GM12878 (cell line): ENCODE data around the gene RHEB. TPM values are rescaled to one million over a fixed set of nuclear protein-coding genes. Genes with fewer than 3 reads are reported as not detected.

Experiments
- ATAC-seq: fragments of 200-7000 bp; cut with Tn5 transposase; 3 replicates; pipeline ENCODE4 v1.9.1; 2020; ENCODE audit warnings: mild to moderate bottlenecking, moderate library complexity
- BruUV-seq: library from RNA; stranded (reverse); fragments of 400-500 nt; replicated peaks from 2 replicates; lab custom pipeline; 2021; lab: Mats Ljungman, UMichigan
- CTCF ChIA-PET: fragments of 300-600 bp; sonication (Branson Sonifier 250); formaldehyde crosslinking; extraction: SDS; loops from one replicate; lab custom pipeline; 2021; ENCODE audit warnings: inconsistent platforms; lab: Yijun Ruan, JAX
- POLR2A ChIA-PET: fragments of 350-600 bp; formaldehyde crosslinking; extraction: SDS; loops from one replicate; lab custom pipeline; 2021; ENCODE audit warnings: inconsistent platforms; lab: Charles Lee
- RAD21 ChIA-PET: fragments of 300-600 bp; sonication (Branson Sonifier 250); formaldehyde crosslinking; loops from one replicate; lab custom pipeline; 2023; ENCODE audit warnings: antibody characterized with exemption; ENCODE audit not compliant: unreplicated experiment; lab: Charles Lee
- SMC1A ChIA-PET: fragments of 300-600 bp; sonication (Branson Sonifier 250); formaldehyde crosslinking; loops from one replicate; lab custom pipeline; 2023; ENCODE audit not compliant: unreplicated experiment, uncharacterized antibody; lab: Charles Lee
- DNase-seq: peaks from one replicate; pipeline ENCODE4 v3.0.0-alpha.2; 2011; ENCODE audit warnings: low read depth, low spot score
- FAIRE-seq: peaks from 3 replicates; lab custom pipeline; 2011; peaks lifted over from hg19 to GRCh38; lab: Jason Lieb, UNC
- H2AFZ ChIP-seq: 2 replicates; pipeline ENCODE4 v1.6.0; 2011; ENCODE audit warnings: low read depth, low read length, control low read depth; ENCODE audit not compliant: control insufficient read depth
- H3K27ac ChIP-seq: 2 replicates; pipeline ENCODE4 v1.5.1; 2011; ENCODE audit warnings: control low read depth; ENCODE audit not compliant: control insufficient read depth, insufficient read depth
- H3K27me3 ChIP-seq, 2 experiments: replicated peaks in 1 of 2; 2 replicates each; pipeline versions ENCODE4 v1.6.0 to v1.6.1; 2011; ENCODE audit warnings: low read length in 1 of 2; ENCODE audit not compliant: control insufficient read depth in 2 of 2, insufficient read depth in 2 of 2
- H3K36me3 ChIP-seq, 2 experiments: 2 replicates each; pipeline ENCODE4 v1.5.1; 2011; ENCODE audit warnings: low read length in 1 of 2; ENCODE audit not compliant: control insufficient read depth in 2 of 2, insufficient read depth in 2 of 2
- H3K4me1 ChIP-seq: 2 replicates; pipeline ENCODE4 v1.6.1; 2011; ENCODE audit warnings: mild to moderate bottlenecking, low read length, moderate library complexity, mixed read lengths; ENCODE audit not compliant: control insufficient read depth, insufficient read depth
- H3K4me2 ChIP-seq: 2 replicates; pipeline ENCODE4 v1.6.0; 2011; ENCODE audit warnings: control low read depth; ENCODE audit not compliant: control insufficient read depth, insufficient read depth
- H3K4me3 ChIP-seq: fragments of 200-600 bp; sonication (generic); 2 replicates; pipeline ENCODE4 v1.5.1; 2016
- H3K79me2 ChIP-seq: 2 replicates; pipeline ENCODE4 v1.6.0; 2011; ENCODE audit warnings: low read length; ENCODE audit not compliant: control insufficient read depth, insufficient read depth
- H3K9ac ChIP-seq: 2 replicates; pipeline ENCODE4 v1.8.0; 2011; ENCODE audit warnings: low read length, control low read depth, mixed read lengths; ENCODE audit not compliant: control insufficient read depth, insufficient read depth
- H3K9me3 ChIP-seq: replicated peaks from 3 replicates; pipeline ENCODE4 v1.5.1; 2011; ENCODE audit warnings: mild to moderate bottlenecking, low read length; ENCODE audit not compliant: control insufficient read depth, insufficient read depth
- H4K20me1 ChIP-seq: 2 replicates; pipeline ENCODE4 v1.6.0; 2011; ENCODE audit not compliant: control insufficient read depth, insufficient read depth
- CREB1 ChIP-seq: IDR thresholded peaks from 2 replicates; pipeline ENCODE4 v1.6.1; 2012; ENCODE audit warnings: low read depth, mild to moderate bottlenecking, inconsistent platforms
- EGR1 ChIP-seq, 2 experiments: IDR thresholded peaks; 1 replicate in 1 of 2; 2 replicates in 1 of 2; pipeline ENCODE4 v1.6.1; 2011 to 2012; ENCODE audit warnings: low read depth in 2 of 2, low read length in 2 of 2, borderline replicate concordance in 1 of 2, mild to moderate bottlenecking in 1 of 2, moderate library complexity in 1 of 2
- GATAD2B ChIP-seq: fragments of 450-650 bp; conservative IDR thresholded peaks from 2 replicates; pipeline ENCODE4 v1.6.1; 2017; ENCODE audit warnings: low read depth, mild to moderate bottlenecking, moderate library complexity
- HDAC2 ChIP-seq: fragments of 200-600 bp; sonication (generic); IDR thresholded peaks from 2 replicates; pipeline ENCODE4 v1.6.1; 2017
- HDAC6 ChIP-seq: fragments of 200-600 bp; sonication (generic); IDR thresholded peaks from one replicate; pipeline ENCODE4 v1.8.0; 2017; ENCODE audit warnings: antibody characterized with exemption; ENCODE audit not compliant: unreplicated experiment
- KLF5 ChIP-seq: fragments of 450-650 bp; IDR thresholded peaks from 2 replicates; pipeline ENCODE4 v1.6.1; 2014; ENCODE audit warnings: mild to moderate bottlenecking; ENCODE audit not compliant: partially characterized antibody
- MTA2 ChIP-seq: fragments of 450-650 bp; IDR thresholded peaks from 2 replicates; pipeline ENCODE4 v1.6.1; 2016; ENCODE audit warnings: low read depth, mild to moderate bottlenecking, moderate library complexity
- MYC ChIP-seq: IDR thresholded peaks from 2 replicates; pipeline ENCODE4 v1.6.1; 2011; ENCODE audit warnings: mild to moderate bottlenecking, low read length, moderate library complexity, inconsistent platforms; ENCODE audit not compliant: insufficient read depth, insufficient replicate concordance, insufficient read length, severe bottlenecking
- NFIC ChIP-seq: IDR thresholded peaks from 2 replicates; pipeline ENCODE4 v1.6.1; 2012; ENCODE audit warnings: low read depth, mild to moderate bottlenecking, inconsistent platforms, low read length, moderate library complexity
- NFXL1 ChIP-seq: fragments of 450-650 bp; IDR thresholded peaks from 2 replicates; pipeline ENCODE4 v1.6.1; 2017; ENCODE audit warnings: antibody characterized with exemption, mild to moderate bottlenecking, borderline replicate concordance
- NFYB ChIP-seq: IDR thresholded peaks from 2 replicates; pipeline ENCODE4 v1.6.1; 2011; ENCODE audit warnings: low read depth, mild to moderate bottlenecking, low read length, improper control_type of control experiment, moderate library complexity; ENCODE audit not compliant: insufficient read depth
- NR2C2 ChIP-seq: IDR thresholded peaks from 2 replicates; pipeline ENCODE4 v1.6.1; 2011; ENCODE audit warnings: borderline replicate concordance, low read depth; ENCODE audit not compliant: control insufficient read depth, insufficient read length
- PAX5 ChIP-seq: IDR thresholded peaks from 2 replicates; pipeline ENCODE4 v1.6.1; 2011; ENCODE audit warnings: low read depth, low read length, borderline replicate concordance
- PAX8 ChIP-seq: fragments of 450-650 bp; IDR thresholded peaks from 2 replicates; pipeline ENCODE4 v1.6.1; 2017; ENCODE audit warnings: mild to moderate bottlenecking, moderate library complexity
- RUNX3 ChIP-seq: IDR thresholded peaks from 2 replicates; pipeline ENCODE4 v1.6.1; 2012; ENCODE audit warnings: low read length, inconsistent platforms
- SIX5 ChIP-seq: IDR thresholded peaks from 2 replicates; pipeline ENCODE4 v1.6.1; 2011; ENCODE audit warnings: mild to moderate bottlenecking, low read depth, low read length, moderate library complexity; ENCODE audit not compliant: severe bottlenecking
- SMARCA5 ChIP-seq: fragments of 450-650 bp; IDR thresholded peaks from 2 replicates; pipeline ENCODE4 v1.6.1; 2017; ENCODE audit warnings: mild to moderate bottlenecking
- STAT3 ChIP-seq: IDR thresholded peaks from 2 replicates; pipeline ENCODE4 v1.6.1; 2011; ENCODE audit warnings: low read depth, low read length, improper control_type of control experiment
- SUPT20H ChIP-seq: IDR thresholded peaks from 2 replicates; pipeline ENCODE4 v1.6.1; 2011; ENCODE audit warnings: low read depth, mild to moderate bottlenecking, low read length, moderate library complexity, borderline replicate concordance; ENCODE audit not compliant: control insufficient read depth
- TCF3 ChIP-seq: IDR thresholded peaks from 2 replicates; pipeline ENCODE4 v1.6.1; 2012; ENCODE audit warnings: low read depth, mild to moderate bottlenecking, low read length, borderline replicate concordance; ENCODE audit not compliant: insufficient read depth
- YBX1 ChIP-seq: fragments of 450-650 bp; IDR thresholded peaks from 2 replicates; pipeline ENCODE4 v1.6.1; 2016; ENCODE audit warnings: antibody characterized with exemption
- ZNF274 ChIP-seq: IDR thresholded peaks from one replicate; pipeline ENCODE4 v1.8.0; 2011; ENCODE audit not compliant: insufficient read length, insufficient read depth
- WGBS: methylation state at CpG from one replicate; pipeline ENCODE4 v1.1.6; 2016; ENCODE audit warnings: low lambda C conversion rate; ENCODE audit not compliant: insufficient replicate concordance, insufficient coverage; ENCODE audit errors: missing lambda C conversion rate; 5-methylcytosine and 5-hydroxymethylcytosine counted together
- in situ Hi-C: fragments of 300-500 bp; cut with MboI; formaldehyde crosslinking; loops from 9 replicates; pipeline ENCODE4 v1.14.3; 2018; ENCODE audit warnings: mixed read lengths
- intact Hi-C: fragments of 100-400 bp; cut with micrococcal nuclease; formaldehyde crosslinking; loops from one replicate; pipeline ENCODE4 v1.14.2; 2022; ENCODE audit not compliant: unreplicated experiment
- polyA plus RNA-seq, 11 experiments: library from polyadenylated mRNA; depleted of rRNA in 4 of 11; unstranded in 6 of 11; stranded (reverse) in 5 of 11; fragments of >200 nt; fragmentation: Nextera tagmentation in 4 of 11; fragmentation: Illumina TruSeq in 1 of 11; extraction: Ambion mirVana in 4 of 11; extraction: Trizol in 1 of 11; gene quantifications; 1 replicate in 1 of 11; 2 replicates in 10 of 11; pipeline versions ENCODE4 v1.2.1 to v1.2.3, GENCODE V29; 2011 to 2016; ENCODE audit warnings: inconsistent platforms in 2 of 11, missing spikeins in 2 of 11, low read depth in 1 of 11
- total RNA-seq, 4 experiments: library from RNA; depleted of rRNA in 3 of 4; stranded (reverse); fragments of >200 nt in 3 of 4; fragmentation: Illumina TruSeq in 1 of 4; extraction: Trizol in 1 of 4; gene quantifications; 2 replicates each; pipeline versions ENCODE4 v1.2.1 to v1.2.3, GENCODE V29; 2013 to 2021

Gene RHEB
- total and polyA plus RNA-seq, 10 of the 15 experiments (the other 5 are each of a cell fraction or from before 2014, with no cell fraction given), result 6.2 to 67.8 (median 38.0) TPM

- ChIA-PET POLR2A (no interaction called here), SMC1A (no interaction called here), RAD21 (no interaction called here), CTCF (no interaction called here)
- H3K4me1 ChIP-seq, result peaks cover 7% of the 10 kb centered on the region
- H3K36me3 ChIP-seq, result no peaks in the 10 kb centered on the region
- no peak overlapping the region for H3K27ac ChIP-seq
- no peaks in the 10 kb centered on the region for H4K20me1 ChIP-seq
- H3K27me3 ChIP-seq, result no peaks in the 10 kb centered on the region; a peak in 1 of 4 replicates
- BruUV-seq, result no TSS peak
- no peak overlapping the region for H3K4me3 ChIP-seq
- 16% methylated on average over 5 of the region's 5 CpGs for WGBS
- TF ChIP-seq EGR1 (IDR thresholded peaks at IDR 0.05; ENCODE audit: borderline replicate concordance in 1 of 2, low read depth in 2 of 2, low read length in 2 of 2) (no peak), SMARCA5 (no peak), TCF3 (no peak), NFXL1 (no peak), YBX1 (no peak), STAT3 (no peak), ZNF274 (no peak), KLF5 (no peak), PAX8 (no peak)
- FAIRE-seq (no peak), ATAC-seq (no peak), DNase-seq (no peak)
- in situ Hi-C loops, result no loop called here
- intact Hi-C loops, result no loop called here
- H3K79me2 ChIP-seq, result no peaks in the 10 kb centered on the region
- H3K9me3 ChIP-seq, result peaks cover 8% of the 10 kb centered on the region
- no peak overlapping the region for H3K9ac ChIP-seq
- no peak overlapping the region for H2AFZ ChIP-seq
- H3K4me2 ChIP-seq, result no peak overlapping the region
These were observed 94.9 kb downstream of the RHEB start for GRCh38 chr7:151424799-151425198.

- no peak overlapping the region for H3K9ac ChIP-seq
- no peak for FAIRE-seq
- intact Hi-C loops, result no loop called here
- H3K9me3 ChIP-seq, result peaks cover 9% of the 10 kb centered on the region
- no peaks in the 10 kb centered on the region; a peak in 1 of 4 replicates for H3K27me3 ChIP-seq
- ChIA-PET RAD21 (no interaction called here), CTCF (interaction anchor here (0.6 kb wide), 1 partner anchor 27 kb away, joined by 3 read pairs; no protein-coding TSS in a partner anchor), SMC1A (no interaction called here), POLR2A (no interaction called here)
- no peaks in the 10 kb centered on the region for H3K79me2 ChIP-seq
- H2AFZ ChIP-seq, result no peak overlapping the region
- DNase-seq, result no peak
- in situ Hi-C loops, result no loop called here
- 42% methylated on average over 5 of the region's 5 CpGs for WGBS
- H3K4me3 ChIP-seq, result no peak overlapping the region
- H3K27ac ChIP-seq, result no peak overlapping the region
- BruUV-seq, result no TSS peak
- H3K4me1 ChIP-seq, result no peaks in the 10 kb centered on the region
- no peak overlapping the region for H3K4me2 ChIP-seq
- ATAC-seq, result no peak
- H4K20me1 ChIP-seq, result no peaks in the 10 kb centered on the region
- no peaks in the 10 kb centered on the region for H3K36me3 ChIP-seq
- no peak for TF ChIP-seq HDAC6
- TF ChIP-seq NR2C2, result no peak
- no peak for TF ChIP-seq NFYB
- no peak for TF ChIP-seq HDAC2
- no peak for TF ChIP-seq RUNX3
- TF ChIP-seq MTA2, result no peak
- TF ChIP-seq SUPT20H, result no peak
- TF ChIP-seq TCF3, result no peak
- TF ChIP-seq NFIC, result no peak
- no peak for TF ChIP-seq SIX5
- no peak for TF ChIP-seq GATAD2B
- no peak for TF ChIP-seq CREB1
- no peak for TF ChIP-seq MYC
- TF ChIP-seq PAX5, result no peak
These were observed 95.8 kb downstream of the RHEB start for GRCh38 chr7:151423936-151424335.
